HG03045 (cell line): ENCODE data around the gene GLRX2.

Experiments
- ATAC-seq: cut with Tn5 transposase; IDR thresholded peaks from one replicate; pipeline ENCODE4 v1.9.1; 2021; ENCODE audit warnings: mild to moderate bottlenecking, moderate library complexity; ENCODE audit not compliant: unreplicated experiment

The GLRX2 gene

DNA sequence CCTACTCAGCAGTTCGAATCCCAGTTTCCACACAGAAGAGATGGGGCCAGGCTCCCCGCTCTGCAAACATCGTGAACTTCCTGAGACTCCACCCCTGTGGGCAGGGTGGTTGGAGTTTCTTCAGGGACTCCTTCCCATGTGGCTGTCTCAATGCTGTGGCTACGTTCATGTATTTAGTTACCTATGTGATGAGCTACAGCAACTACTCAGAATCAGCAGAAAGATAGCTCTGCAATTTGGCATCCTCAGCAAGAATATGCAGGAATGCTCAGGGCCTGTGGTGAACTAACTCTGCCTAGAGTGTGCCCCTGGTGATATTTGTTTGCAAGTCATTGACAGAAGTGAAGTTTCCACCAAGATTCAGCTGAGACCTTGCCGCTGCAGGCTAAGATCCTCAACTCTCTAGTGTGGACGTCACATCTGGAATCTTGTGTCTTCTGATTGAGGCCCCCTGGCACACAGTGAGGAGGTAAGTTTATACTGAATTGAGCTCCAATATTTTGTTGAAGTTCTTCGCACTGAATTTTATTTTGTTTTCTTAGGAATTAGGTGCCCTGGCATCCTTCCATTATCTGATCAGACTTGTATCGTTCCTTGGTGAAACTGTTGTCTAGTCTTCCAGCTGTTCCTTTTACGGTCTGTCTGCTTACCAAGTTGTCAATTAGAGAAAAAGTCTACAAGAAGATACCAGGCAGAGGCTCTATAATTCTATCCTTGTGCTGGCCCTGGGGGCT, 8.2 kb upstream of the GLRX2 start:
- no peak for ATAC-seq

DNA sequence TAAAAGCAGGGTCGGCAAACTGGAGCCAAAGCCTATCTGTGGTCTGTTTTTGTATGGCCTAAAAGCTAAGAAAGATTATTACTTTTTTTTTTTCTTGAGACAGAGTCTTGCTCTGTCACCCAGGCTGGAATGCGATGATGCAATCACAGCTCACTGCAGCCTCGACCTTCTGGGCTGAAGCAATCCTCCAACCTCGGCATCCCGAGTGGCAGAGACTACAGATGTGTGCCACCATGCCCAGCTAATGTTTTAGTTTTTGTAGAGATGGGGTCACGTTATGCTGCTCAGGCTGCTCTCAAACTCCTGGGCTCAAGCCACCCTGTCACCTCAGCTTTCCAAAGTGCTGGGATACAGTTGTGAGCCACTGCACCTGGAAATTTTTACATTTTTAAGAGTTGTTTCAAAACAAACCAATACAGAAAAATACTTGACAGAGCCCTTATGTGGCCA, 6.5 kb upstream of the GLRX2 start:
- no peak for ATAC-seq

DNA sequence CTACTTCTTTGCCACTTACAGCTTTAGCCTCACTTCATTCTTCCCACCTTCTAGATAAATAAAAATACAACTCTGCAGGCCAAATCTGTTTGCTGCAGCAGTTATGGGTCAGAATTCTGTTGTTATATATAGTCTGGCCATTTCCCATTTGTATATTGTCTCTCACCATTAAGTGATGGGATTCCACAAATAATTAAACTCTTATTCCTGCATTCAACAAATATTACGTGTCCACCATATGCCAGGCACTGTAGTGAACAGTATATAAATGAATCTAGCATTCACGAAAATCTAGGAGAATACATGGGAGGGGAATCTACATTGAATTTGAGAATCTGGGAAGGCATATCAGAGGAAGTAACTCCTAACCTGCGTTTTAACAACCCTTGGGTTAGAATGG, 5.7 kb upstream of the GLRX2 start:
- ATAC-seq: no peak

DNA sequence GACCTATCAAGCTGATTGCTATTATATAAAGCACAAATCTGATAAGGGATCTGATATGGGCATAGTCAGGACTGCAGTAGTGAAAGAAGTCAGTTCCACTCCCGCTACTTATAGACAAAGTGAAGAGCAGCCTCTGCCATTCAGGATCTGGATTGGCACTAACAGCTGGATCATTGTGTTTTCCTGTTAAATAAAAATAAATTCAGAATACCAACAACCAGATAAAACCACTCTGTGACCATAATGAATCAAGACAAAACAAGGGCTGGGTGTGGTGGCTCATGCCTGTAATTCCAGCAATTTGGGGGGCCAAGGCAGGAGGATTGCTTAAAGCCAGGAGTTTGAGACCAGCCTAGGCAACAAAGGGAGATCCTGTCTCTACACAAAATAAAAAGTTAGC, 5.0 kb upstream of the GLRX2 start:
- ATAC-seq: no peak

DNA sequence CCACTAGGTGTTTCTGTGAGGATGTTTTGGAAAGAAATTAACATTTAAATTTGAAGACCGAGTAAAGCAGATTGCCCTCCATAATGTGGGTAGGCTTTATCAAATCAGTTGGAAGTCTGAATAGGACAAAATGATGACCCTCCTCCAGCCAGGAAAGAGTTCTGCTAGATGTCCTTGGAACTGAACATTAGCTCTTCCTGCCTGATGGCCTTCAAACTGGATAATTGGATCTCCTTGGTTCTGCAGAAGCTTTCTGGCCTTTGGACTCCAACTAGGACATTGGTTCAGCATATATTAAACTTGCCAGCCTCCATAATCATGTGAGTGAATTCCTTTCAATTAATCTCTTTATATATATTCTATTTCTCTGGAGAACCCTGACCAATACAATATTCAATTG, 4.4 kb upstream of the GLRX2 start:
- no peak for ATAC-seq

DNA sequence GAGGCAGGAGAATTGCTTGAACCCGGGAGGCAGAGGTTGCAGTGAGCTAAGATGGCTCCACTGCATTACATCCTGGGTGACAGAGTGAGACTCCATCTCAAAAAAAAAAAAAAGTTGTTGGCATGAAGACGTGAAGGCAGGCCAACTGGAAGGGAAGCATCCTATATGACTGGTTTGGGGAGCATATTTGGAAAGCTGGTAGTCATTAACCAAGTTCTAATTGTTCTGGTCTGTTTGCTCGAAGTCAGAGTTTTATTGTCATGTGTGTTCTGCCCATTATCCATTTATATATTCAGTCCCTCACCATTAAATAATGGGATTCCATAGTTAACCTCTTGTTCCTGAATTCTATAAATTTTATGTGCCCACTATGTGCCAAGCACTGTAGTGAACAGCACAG, 3.3 kb upstream of the GLRX2 start:
- ATAC-seq: no peak

DNA sequence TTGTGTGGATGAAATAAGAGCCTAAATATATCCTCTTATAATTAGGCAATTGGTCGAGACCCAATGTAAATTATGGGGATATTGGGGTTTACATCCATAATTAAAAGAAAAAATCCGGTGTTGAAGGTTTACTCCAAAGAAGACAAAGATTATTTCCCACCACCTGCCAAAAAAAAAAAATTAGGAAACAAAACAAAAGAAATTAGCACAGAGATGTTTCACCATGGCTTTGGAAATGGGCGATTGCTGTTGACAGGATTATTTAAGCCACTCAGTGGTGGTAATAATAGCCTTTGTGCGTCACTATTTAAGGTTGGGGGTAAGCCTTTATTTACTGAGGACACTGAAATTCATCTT, 585 bp upstream of the GLRX2 start:
- no peak for ATAC-seq

DNA sequence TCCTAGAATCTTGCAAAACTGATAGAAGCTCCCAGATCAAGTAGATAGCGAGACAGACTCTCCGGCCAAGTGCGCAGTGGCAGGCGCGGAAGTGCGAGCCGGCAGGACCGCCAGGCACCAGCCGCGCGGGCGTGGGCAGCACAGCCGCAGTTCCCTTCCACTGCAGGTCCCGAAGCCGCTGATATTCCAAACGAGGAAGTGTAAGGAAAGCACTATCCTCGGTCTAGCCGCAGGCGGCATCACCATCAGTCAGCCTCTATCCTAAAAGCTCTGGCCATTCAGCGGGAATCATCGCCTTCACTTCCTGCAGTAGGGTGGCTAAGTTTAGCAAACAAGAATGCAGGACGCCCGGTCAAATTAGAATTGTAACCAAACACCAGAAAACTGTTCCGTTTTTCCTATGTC, 710 bp downstream of the GLRX2 start:
- peak; percentile 45 for ATAC-seq

DNA sequence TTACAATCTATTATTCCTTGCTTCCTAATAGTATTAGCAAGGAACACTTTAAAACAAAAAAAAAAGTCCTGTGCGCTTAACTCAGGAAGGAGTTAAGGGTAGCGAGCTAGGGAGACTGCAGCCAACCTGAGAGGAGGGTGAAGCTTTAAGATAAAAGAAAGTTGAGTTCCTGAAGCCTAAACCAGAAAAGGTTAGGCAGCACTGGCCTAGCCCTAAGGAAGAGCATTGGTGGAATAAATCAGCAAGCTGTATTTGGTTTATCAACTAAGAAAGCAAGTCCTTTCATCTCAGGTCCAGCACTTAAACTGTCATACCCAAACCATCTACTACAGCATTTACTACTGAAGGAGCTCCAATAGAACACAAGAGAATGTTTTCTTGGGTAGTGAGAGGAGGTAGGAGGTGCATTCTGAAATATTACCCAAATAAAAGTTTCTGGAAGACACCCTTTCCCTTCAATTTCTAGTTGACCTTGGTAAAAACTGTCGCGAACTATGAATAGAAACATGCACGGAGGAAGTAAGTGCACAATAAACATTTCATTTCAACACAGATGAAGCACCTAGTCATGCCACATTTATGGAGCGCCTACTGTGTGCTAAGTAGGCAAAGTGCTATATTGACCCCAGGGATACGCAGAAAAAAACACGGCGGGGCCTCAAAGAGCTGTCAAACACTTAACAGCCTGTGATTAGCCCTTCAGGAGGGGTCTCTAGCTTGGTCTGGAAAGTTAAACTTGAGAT, 1.3 kb downstream of the GLRX2 start:
- no peak for ATAC-seq

DNA sequence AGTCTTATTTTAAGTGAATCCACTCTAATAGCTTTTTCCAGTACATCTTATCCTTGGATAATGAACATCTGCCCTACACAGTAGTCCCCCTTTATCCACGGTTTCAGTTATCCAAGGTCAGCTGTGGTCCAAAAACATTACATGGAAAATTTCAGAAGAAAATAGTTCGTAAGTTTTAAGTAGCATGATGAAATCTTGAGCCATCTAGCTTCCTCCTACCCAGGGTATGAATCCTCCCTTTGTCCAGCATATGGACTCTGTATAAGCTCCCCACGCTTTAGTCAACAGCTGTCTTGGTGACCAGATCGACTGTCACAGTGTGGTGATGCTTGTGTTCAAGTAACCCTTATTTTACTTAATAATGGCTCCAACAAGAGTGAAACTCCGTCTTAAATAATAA, 2.6 kb downstream of the GLRX2 start:
- no peak for ATAC-seq

DNA sequence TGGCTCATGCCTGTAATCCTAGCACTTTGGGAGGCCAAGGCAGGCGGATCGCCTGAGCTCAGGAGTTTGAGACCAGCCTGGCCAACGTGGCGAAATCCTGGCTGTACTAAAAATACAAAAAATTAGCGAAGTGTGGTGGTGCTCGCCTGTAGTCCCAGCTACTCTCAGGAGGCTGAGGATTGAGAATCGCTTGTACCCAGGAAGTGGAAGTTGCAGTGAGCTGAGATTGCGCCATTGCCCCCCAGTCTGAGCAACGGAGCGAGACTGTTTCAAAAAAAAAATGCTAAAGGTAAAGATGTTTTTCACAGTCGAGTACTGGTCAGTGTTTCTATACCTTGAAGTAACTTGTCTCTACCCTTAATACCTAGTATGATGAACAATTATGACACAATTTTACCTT, 11.1 kb downstream of the GLRX2 start:
- ATAC-seq: no peak

DNA sequence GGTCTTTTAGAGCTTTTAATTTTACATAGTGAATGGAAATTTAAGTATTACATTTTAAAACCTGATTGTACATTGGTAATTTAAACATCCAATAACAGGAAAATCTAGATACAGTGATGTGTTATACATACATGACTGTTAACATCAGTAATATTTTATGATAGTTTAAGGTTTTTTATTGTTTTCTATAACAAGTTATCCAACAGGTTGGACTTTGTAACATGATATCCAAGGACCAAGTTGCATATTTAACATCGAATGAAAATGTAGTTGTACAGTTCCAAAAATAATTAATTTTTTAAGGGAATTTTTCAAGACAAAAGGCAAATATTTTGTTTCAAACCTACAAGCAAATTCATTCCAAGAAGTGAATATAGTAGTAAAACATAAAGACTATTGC, 14.3 kb downstream of the GLRX2 start:
- ATAC-seq: no peak

DNA sequence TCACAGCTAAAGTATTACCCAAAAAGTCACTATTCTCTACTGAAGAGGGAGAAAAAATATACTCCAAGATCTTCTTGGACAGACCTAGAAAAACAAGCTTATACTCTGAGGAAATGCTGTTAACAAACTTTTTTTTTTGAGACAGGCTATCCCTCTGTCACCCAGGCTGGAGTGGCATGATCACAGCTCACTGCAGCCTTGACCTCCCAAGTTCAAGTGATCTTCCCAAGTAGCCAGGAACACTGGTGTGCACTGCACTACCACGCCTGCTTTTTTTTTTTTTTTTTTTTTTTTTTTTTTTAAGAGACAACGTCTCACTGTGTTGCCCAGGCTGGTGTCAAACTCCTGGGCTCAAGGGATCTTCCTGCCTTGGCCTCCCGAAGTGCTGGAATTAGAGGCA, 17.3 kb downstream of the GLRX2 start:
- no peak for ATAC-seq

DNA sequence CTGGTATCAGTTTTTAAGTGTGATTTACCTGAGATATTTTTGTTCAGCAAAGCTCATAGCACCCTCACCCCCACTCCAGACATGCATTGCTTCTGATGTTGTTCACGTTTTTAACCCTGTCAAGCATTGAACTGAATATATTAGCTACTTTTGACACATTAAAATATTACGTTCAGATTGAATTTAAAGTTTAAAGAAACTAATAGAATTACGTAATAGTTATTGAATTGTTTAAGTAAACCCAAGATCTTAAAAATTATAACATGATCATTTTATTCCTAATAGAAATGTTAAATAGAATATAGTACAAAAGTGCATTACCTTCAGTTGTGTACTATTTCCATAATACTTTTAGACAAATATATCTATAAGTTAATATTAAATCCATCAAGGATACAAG, 18.9 kb downstream of the GLRX2 start:
- ATAC-seq: no peak

DNA sequence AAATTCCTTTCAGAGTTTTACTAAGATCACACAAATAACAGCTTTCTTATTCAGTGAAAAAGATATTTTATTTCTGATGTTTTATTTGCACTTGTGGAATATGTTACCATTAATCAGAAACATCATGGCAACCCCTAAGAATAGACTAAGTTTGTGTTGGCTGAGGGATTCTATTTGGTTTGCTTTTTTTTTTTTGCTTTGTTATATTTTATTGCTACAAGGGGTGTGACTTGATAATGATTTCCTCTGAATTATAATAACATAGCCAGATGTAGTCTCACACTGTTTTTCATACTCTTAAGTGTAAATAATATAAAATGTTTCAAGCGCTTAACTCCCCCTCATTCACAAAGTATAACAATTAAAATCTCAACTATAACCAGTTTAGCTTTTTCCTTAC, 20.0 kb downstream of the GLRX2 start:
- no peak for ATAC-seq

DNA sequence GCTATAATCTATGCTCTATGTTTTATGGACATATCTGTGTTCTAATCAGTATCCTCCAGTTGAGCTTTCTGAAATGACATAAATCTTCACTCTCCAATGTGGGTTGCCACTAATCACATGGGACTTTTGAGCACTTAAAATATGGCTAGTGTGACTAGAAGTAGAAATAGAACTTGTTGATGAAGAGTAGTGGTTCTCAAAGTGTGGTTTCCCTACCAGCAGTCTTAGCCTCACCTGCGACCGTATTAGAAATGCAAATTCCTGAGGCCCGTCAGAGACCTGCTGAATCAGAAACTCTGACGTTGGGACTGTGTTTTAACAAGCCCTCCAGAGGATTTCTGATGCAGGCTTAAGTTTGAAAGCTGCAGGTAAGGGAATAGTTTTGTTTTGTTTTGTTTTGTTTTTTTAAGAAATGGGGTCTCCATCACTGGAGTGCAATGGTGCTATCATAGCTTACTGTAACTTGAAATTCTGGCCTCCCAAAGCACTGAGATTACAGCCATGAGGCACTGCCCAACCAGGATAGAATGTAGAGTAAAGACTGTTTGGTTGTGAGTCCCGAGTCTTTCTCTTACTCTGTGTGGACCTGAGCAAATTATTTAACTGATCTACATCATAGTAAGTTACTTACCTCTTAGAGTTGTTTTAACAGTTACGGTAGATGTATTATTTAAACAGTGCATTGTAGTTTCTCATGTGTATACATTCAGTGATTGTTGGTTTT, 21.7 kb downstream of the GLRX2 start:
- peak; percentile 97 for ATAC-seq

DNA sequence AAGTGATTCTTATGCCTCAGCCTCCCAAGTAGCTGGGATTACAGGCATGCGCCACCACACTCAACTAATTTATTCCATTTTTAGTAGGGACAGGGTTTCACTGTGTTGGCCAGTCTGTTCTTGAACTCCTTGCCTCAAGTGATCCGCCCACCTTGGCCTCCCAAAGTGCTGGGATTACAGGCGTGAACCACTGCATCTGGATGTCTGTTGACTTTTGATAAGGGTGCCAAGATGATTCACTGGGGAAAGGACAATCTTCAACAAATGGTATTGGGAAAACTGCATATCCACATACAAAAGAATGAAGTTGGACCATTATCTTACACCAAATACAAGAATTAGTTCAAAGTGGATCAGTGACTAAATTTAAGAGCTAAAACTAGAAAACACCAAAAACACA, 26.0 kb downstream of the GLRX2 start:
- ATAC-seq: no peak

DNA sequence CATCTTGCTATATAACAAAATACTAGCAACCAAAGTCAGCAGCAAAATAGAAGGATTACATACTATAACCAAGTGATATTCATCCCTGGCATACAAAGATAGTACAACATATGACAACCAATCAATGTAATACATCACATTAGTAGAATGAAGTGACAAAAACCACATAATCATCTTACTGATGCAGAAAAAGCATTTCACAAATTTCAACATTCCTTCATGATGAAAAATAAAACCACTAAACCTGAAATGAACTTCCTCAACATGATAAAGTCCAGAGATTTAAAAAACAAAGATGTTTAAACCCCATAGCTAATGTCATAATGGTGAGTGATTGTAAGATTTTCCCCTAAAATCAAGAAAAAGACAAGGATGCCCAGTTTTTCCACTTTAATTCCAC, 27.2 kb downstream of the GLRX2 start:
- ATAC-seq: no peak

DNA sequence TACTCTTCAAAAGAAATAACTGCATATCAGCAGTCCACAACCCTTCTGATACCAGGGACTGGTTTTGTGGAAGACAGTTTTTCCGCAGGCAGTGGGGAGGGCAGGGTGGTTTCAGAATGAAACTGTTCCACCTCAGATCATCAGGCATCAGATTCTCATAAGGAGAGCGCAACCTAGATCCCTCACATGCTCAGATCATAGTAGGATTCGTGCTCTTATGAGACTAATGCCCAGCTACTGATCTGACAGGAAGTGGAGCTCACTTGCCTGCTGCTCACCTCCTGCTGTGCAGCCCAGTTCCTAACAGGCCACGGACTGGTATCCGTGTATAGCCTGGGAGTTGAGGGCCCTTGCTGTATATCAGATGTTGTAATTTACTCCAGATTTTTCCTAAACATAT, 34.3 kb downstream of the GLRX2 start:
- ATAC-seq: peak; percentile 46

DNA sequence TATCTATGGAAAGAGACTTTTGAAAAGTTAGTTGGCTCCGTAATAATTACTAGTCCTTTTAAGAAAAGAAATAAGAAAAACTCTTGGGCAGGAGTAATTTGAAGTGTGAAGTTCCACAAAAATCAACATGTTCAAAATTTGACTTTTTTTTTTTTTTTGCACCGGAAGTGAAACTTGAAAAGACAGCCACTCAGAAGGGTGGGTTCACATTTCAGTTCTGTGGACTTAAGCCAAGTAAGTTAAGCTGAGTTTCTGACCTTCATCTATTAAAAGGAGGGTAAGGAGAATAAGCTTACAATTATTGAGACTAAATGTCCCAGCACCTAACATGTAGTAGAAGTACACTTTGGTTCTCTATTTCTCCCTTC, 34.8 kb downstream of the GLRX2 start:
- ATAC-seq: no peak

DNA sequence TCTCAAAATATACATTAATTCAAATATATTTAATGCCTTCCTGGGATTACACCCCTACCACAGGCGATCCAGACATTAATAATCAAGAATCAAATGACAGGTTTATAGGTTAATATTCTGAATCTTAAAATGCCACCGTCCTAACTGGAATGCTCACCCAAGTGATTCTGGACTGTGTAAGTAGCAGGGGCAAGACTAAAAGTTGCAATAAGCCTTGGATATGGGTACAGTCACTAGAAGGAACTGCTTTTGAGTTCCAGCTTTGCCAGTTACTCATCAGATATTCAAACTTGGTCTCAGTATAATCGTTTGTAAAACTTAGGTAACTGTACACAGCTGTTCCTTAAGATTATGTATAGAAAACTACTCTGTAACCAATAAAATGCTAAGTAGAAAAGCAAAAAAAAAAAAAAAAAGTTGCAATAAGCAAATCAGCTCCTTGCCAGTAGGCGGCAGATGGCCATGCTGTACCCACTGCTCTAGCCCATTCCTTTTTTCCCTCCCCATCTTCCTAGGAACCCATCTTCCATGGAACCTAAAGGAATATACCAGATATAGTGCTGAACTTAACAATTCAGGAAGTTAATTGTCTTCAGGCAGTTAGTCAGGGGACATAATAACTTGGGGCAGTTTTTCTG, 35.3 kb downstream of the GLRX2 start:
- ATAC-seq: no peak

DNA sequence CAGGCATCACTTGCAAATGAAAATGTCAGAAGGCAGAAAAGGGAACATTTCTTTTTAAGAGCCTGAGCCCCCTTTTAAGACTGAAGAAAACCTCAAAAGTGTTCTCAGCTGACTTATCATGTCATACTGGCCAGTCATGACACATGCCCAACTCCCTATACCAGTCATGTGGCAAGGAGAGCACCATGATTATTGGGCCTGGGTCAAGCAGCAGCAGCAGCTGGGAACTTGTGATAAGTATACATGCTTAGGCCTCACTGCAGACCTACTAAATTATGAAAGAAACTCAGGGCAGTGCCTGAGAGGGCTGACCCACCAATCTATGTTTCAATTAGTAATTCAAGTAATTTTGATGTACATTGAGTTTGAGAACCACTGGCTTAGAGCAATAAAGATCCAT, 37.2 kb downstream of the GLRX2 start:
- no peak for ATAC-seq
